Keratinocyte (primary cell): ENCODE measurements around the gene ARHGAP24. TPM values are rescaled to one million over a fixed set of nuclear protein-coding genes. Genes with fewer than 3 reads are reported as not detected.
"Not testable (repeated sequence)": the region's sequence is repeated elsewhere in the genome, so short reads cannot be mapped to it uniquely, and the experiment has no call there.

Source experiments
- DNase-seq: peaks from one replicate; pipeline ENCODE4 v3.0.0-alpha.2; 2011; ENCODE audit warnings: low read depth, missing footprints, low spot score
- FAIRE-seq: peaks from 2 replicates; lab custom pipeline; 2011; peaks lifted over from hg19 to GRCh38; lab: Jason Lieb, UNC
- H2AFZ ChIP-seq: 2 replicates; pipeline ENCODE4 v1.6.0; 2012; ENCODE audit warnings: low read length, control low read depth, inconsistent platforms; ENCODE audit not compliant: control insufficient read depth
- H3K27ac ChIP-seq: 2 replicates; pipeline ENCODE4 v1.5.1; 2011; ENCODE audit warnings: low read length; ENCODE audit not compliant: control insufficient read depth, insufficient read depth
- H3K27me3 ChIP-seq: 3 replicates; pipeline ENCODE4 v1.6.0; 2011; ENCODE audit warnings: low read length; ENCODE audit not compliant: control insufficient read depth, insufficient read depth; ENCODE audit errors: extremely low read depth
- H3K36me3 ChIP-seq, 2 experiments: 2 replicates in 1 of 2; 3 replicates in 1 of 2; pipeline ENCODE4 v1.5.1; 2011; ENCODE audit warnings: low read length in 2 of 2, mild to moderate bottlenecking in 1 of 2; ENCODE audit not compliant: control insufficient read depth in 2 of 2, insufficient read depth in 2 of 2; ENCODE audit errors: extremely low read depth in 1 of 2
- H3K4me1 ChIP-seq: 3 replicates; pipeline ENCODE4 v1.5.1; 2011; ENCODE audit warnings: low read length; ENCODE audit not compliant: control insufficient read depth, insufficient read depth; ENCODE audit errors: extremely low read depth
- H3K4me2 ChIP-seq: 3 replicates; pipeline ENCODE4 v1.6.0; 2011; ENCODE audit warnings: low read depth, low read length; ENCODE audit not compliant: control insufficient read depth, insufficient read depth; ENCODE audit errors: extremely low read depth
- H3K4me3 ChIP-seq, 3 experiments: fragments of 200-600 bp in 1 of 3; sonication (generic) in 1 of 3; 2 replicates in 2 of 3; 3 replicates in 1 of 3; pipeline ENCODE4 v1.5.1; 2011 to 2016; ENCODE audit warnings: low read length in 3 of 3, mild to moderate bottlenecking in 3 of 3, control low read depth in 2 of 3, inconsistent platforms in 1 of 3, low read depth in 1 of 3, mixed read lengths in 1 of 3, mixed run types in 1 of 3, moderate library complexity in 1 of 3; ENCODE audit not compliant: control insufficient read depth in 2 of 3, insufficient read depth in 2 of 3; ENCODE audit errors: extremely low read depth in 1 of 3
- H3K79me2 ChIP-seq: 2 replicates; pipeline ENCODE4 v1.6.0; 2012; ENCODE audit warnings: low read length; ENCODE audit not compliant: control insufficient read depth, insufficient read depth
- H3K9ac ChIP-seq: 3 replicates; pipeline ENCODE4 v1.6.0; 2011; ENCODE audit warnings: low read length; ENCODE audit not compliant: control insufficient read depth, insufficient read depth; ENCODE audit errors: extremely low read depth
- H3K9me1 ChIP-seq: 3 replicates; pipeline ENCODE4 v1.6.0; 2011; ENCODE audit warnings: low read length; ENCODE audit not compliant: control insufficient read depth, insufficient read depth; ENCODE audit errors: extremely low read depth
- H3K9me3 ChIP-seq: 2 replicates; pipeline ENCODE4 v1.5.1; 2012; ENCODE audit warnings: low read depth, low read length; ENCODE audit not compliant: control insufficient read depth
- H4K20me1 ChIP-seq: 3 replicates; pipeline ENCODE4 v1.6.0; 2011; ENCODE audit warnings: low read length; ENCODE audit not compliant: control insufficient read depth, insufficient read depth; ENCODE audit errors: extremely low read depth
- CTCF ChIP-seq, 3 experiments: IDR thresholded peaks in 1 of 3; conservative IDR thresholded peaks in 1 of 3; optimal IDR thresholded peaks in 1 of 3; 2 replicates in 2 of 3; 3 replicates in 1 of 3; pipeline versions ENCODE3 to v1.5.1; 2011; ENCODE audit warnings: low read length in 3 of 3, mild to moderate bottlenecking in 3 of 3, moderate library complexity in 2 of 3, control low read depth in 1 of 3, inconsistent platforms in 1 of 3; ENCODE audit not compliant: insufficient read depth in 2 of 3; ENCODE audit errors: extremely low read depth in 1 of 3
- EZH2 ChIP-seq: IDR thresholded peaks from one replicate; pipeline ENCODE4 v1.6.1; 2012; ENCODE audit warnings: inconsistent platforms, mild to moderate bottlenecking, low read length, moderate library complexity
- dilution Hi-C: fragments of 300-500 bp; cut with MboI; formaldehyde crosslinking; loops from one replicate; pipeline ENCODE4 v1.7.0; 2020; ENCODE audit warnings: low sequenced_read_pairs; ENCODE audit not compliant: extremely low pct_ligation_motif_present
- polyA plus RNA-seq, 5 experiments: library from polyadenylated mRNA; depleted of rRNA in 3 of 5; stranded (reverse) in 3 of 5; stranded (forward) in 1 of 5; unstranded in 1 of 5; fragments of >200 nt; gene quantifications; 1 replicate in 1 of 5; 2 replicates in 3 of 5; 3 replicates in 1 of 5; pipeline versions ENCODE4 v1.2.1 to v1.2.3, GENCODE V29; 2011 to 2012; ENCODE audit warnings: missing spikeins in 2 of 5, low read depth in 1 of 5, low replicate concordance in 1 of 5

The ARHGAP24 gene
- polyA plus RNA-seq, 1 donor (not counting 4 experiments of a cell fraction or from before 2014, with no cell fraction given) = 0.87 TPM

DNA sequence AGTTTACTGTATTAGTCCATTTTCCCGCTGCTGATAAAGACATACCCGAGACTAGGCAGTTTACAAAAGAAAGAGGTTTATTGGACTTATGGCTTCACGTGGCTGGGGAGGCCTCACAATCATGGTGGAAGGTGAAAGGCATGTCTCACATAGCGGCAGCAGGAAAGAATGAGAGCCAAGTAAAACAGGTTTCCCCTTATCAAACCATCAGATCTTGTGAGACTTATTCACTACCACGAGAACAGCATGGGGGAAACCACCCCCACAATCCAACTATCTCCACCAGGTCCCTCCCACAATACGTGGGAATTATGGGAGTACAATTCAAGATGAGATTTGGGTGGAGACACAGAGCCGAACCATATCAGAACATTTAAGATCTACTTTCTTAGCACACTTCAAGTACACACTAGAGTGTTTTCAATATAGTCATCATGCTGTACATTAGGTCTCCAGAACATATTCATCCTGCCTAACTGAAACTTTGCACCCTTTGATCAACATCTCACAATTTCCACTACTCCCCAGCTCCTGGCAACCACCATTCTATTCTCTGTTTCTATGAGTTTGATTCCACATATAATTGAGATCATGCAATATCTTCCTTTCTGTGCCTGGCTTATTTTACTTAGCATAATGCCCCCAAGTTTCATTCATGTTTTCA is 341.0 kb downstream of the ARHGAP24 start:
- Histone ChIP-seq H3K9ac (no peak overlapping the region), H4K20me1 (no peaks in the 10 kb centered on the region), H3K4me3 (no peak overlapping the region), H3K27me3 (no peaks in the 10 kb centered on the region), H3K4me2 (no peak overlapping the region), H3K9me3 (peaks cover 2% of the 10 kb centered on the region), H3K36me3 (no peaks in the 10 kb centered on the region), H3K9me1 (no peaks in the 10 kb centered on the region), H3K4me1 (no peaks in the 10 kb centered on the region), H3K79me2 (no peaks in the 10 kb centered on the region), H3K27ac (no peak overlapping the region), H2AFZ (no peak overlapping the region)
- no peak for DNase-seq
- TF ChIP-seq CTCF (optimal IDR thresholded peaks at IDR 0.05 in 1 of 3, IDR thresholded peaks at IDR 0.05 in 1 of 3, conservative IDR thresholded peaks at IDR 0.05 in 1 of 3; ENCODE audit: extremely low read depth in 1 of 3, insufficient read depth in 2 of 3, low read length in 3 of 3) (no peak), EZH2 (no peak)
- no peak for FAIRE-seq
- dilution Hi-C loops = no loop called here

DNA sequence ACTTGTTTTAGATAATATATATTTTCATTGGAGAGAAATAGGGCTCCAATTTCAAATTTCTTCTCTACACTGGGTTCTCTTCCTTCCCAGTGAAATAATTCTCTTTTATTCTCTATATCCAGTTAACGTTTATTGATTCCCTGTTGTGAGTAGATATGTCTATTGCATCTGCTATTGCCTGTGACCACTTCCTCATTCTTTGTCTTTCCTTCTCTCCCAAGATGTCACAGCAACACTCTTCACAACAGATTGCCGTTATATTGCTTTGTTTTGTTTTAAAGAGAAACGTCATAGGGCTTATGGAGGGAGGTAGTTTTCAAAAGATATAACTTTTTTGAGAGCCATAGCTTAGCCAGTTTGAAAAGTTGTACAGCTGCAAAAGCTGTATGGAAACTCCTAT is 343.8 kb downstream of the ARHGAP24 start:
- Histone ChIP-seq H3K4me2 (no peak overlapping the region), H3K4me3 (no peak overlapping the region), H3K9me1 (no peaks in the 10 kb centered on the region), H3K27me3 (no peaks in the 10 kb centered on the region), H3K4me1 (peaks cover 4% of the 10 kb centered on the region), H3K27ac (no peak overlapping the region), H2AFZ (no peak overlapping the region), H4K20me1 (no peaks in the 10 kb centered on the region), H3K36me3 (no peaks in the 10 kb centered on the region), H3K9me3 (peaks cover 2% of the 10 kb centered on the region), H3K79me2 (no peaks in the 10 kb centered on the region), H3K9ac (no peak overlapping the region)
- dilution Hi-C loops = no loop called here
- TF ChIP-seq EZH2 (no peak), CTCF (optimal IDR thresholded peaks at IDR 0.05 in 1 of 3, IDR thresholded peaks at IDR 0.05 in 1 of 3, conservative IDR thresholded peaks at IDR 0.05 in 1 of 3; ENCODE audit: extremely low read depth in 1 of 3, insufficient read depth in 2 of 3, low read length in 3 of 3) (no peak)
- FAIRE-seq (no peak), DNase-seq (no peak)

DNA sequence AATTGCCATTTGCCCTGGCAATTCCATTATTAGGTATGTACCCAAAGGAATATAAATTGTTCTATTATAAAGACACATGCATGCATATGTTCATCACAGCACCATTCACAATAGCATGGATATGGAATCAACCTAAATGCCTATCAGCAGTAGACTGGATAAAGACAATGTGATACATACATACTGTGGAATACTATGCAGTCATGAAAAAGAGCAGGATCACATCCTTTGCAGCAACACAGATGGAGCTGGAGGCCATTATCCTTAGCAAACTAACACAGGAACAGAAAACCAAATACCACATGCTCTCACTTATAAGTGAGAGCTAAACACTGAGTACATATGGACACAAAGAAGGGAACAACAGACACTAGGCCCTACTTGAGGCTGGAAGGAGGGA is 345.2 kb downstream of the ARHGAP24 start:
- H3K4me2 ChIP-seq, H4K20me1 ChIP-seq, H3K9me1 ChIP-seq, H2AFZ ChIP-seq, H3K79me2 ChIP-seq, FAIRE-seq, H3K36me3 ChIP-seq, H3K4me3 ChIP-seq, DNase-seq, dilution Hi-C loops, H3K9me3 ChIP-seq, H3K9ac ChIP-seq, H3K27ac ChIP-seq, H3K4me1 ChIP-seq, H3K27me3 ChIP-seq: not testable (repeated sequence)
